Measurements from ENCODE around the gene THY1.
"Not testable (repeated sequence)": the region's sequence is repeated elsewhere in the genome, so short reads cannot be mapped to it uniquely, and the experiment has no call there.

Gene THY1

GRCh38 chr11:119416606-119417580 is 6.1 kb downstream of the THY1 start:
- H3K9ac ChIP-seq (ENCODE audit: low read length in 2 of 2) = no peak overlapping the region
- H3K4me1 ChIP-seq (ENCODE audit: control insufficient read depth, insufficient read depth, low read length) = peaks cover 9% of the 10 kb centered on the region

GRCh38 chr11:119415966-119416365 is 7.0 kb downstream of the THY1 start:
- H3K27me3 ChIP-seq (ENCODE audit: control insufficient read depth in 1 of 2, insufficient read depth in 2 of 2, low read length in 2 of 2) = peaks cover 10 to 24% of the 10 kb centered on the region in 2 donors
- no peak overlapping the region for H3K4me3 ChIP-seq (ENCODE audit: low read length in 2 of 2)
- H3K36me3 ChIP-seq (ENCODE audit: control insufficient read depth in 2 of 2, insufficient read depth in 2 of 2, low read length in 2 of 2) = no peaks in the 10 kb centered on the region
- H3K27ac ChIP-seq (ENCODE audit: low read length) = no peak overlapping the region
- no peak overlapping the region for H3K9ac ChIP-seq (ENCODE audit: low read length in 2 of 2)
- no peaks in the 10 kb centered on the region for H3K9me3 ChIP-seq (ENCODE audit: control insufficient read depth in 2 of 2, low read length in 2 of 2)
- H3K4me1 ChIP-seq (ENCODE audit: control insufficient read depth, insufficient read depth, low read length) = peaks cover 5% of the 10 kb centered on the region

More at GRCh38 chr11:119416606-119417580, 6.1 kb downstream of the THY1 start:
- H3K27me3 ChIP-seq (ENCODE audit: control insufficient read depth in 1 of 2, insufficient read depth in 2 of 2, low read length in 2 of 2) = peaks cover 15 to 31% of the 10 kb centered on the region in 2 donors
- no peak overlapping the region for H3K4me3 ChIP-seq (ENCODE audit: low read length in 2 of 2)
- H3K27ac ChIP-seq (ENCODE audit: low read length) = no peak overlapping the region
- H3K9me3 ChIP-seq (ENCODE audit: control insufficient read depth in 2 of 2, low read length in 2 of 2) = no peaks in the 10 kb centered on the region
- H3K36me3 ChIP-seq (ENCODE audit: control insufficient read depth in 2 of 2, insufficient read depth in 2 of 2, low read length in 2 of 2) = no peaks in the 10 kb centered on the region

- Histone ChIP-seq H3K27me3 (ENCODE audit: control insufficient read depth in 1 of 2, insufficient read depth in 2 of 2, low read length in 2 of 2) (peaks cover 10 to 20% of the 10 kb centered on the region in 2 donors), H3K9ac (ENCODE audit: low read length in 2 of 2) (no peak overlapping the region), H3K27ac (ENCODE audit: low read length) (no peak overlapping the region), H3K4me3 (ENCODE audit: low read length in 2 of 2) (no peak overlapping the region), H3K4me1 (ENCODE audit: control insufficient read depth, insufficient read depth, low read length) (peaks cover 5% of the 10 kb centered on the region), H3K9me3 (ENCODE audit: control insufficient read depth in 2 of 2, low read length in 2 of 2) (no peaks in the 10 kb centered on the region), H3K36me3 (ENCODE audit: control insufficient read depth in 2 of 2, insufficient read depth in 2 of 2, low read length in 2 of 2) (no peaks in the 10 kb centered on the region)
Observed at GRCh38 chr11:119415517-119415916, 7.5 kb downstream of the THY1 start.

- H3K4me1 ChIP-seq (ENCODE audit: control insufficient read depth, insufficient read depth, low read length) = peaks cover 5% of the 10 kb centered on the region
- H3K27ac ChIP-seq (ENCODE audit: low read length) = no peak overlapping the region
- no peaks in the 10 kb centered on the region for H3K9me3 ChIP-seq (ENCODE audit: control insufficient read depth in 2 of 2, low read length in 2 of 2)
- H3K4me3 ChIP-seq (ENCODE audit: low read length in 2 of 2) = no peak overlapping the region
- no peaks in the 10 kb centered on the region for H3K36me3 ChIP-seq (ENCODE audit: control insufficient read depth in 2 of 2, insufficient read depth in 2 of 2, low read length in 2 of 2)
- H3K9ac ChIP-seq (ENCODE audit: low read length in 2 of 2) = no peak overlapping the region
- peaks cover 4 to 14% of the 10 kb centered on the region in 2 donors for H3K27me3 ChIP-seq (ENCODE audit: control insufficient read depth in 1 of 2, insufficient read depth in 2 of 2, low read length in 2 of 2)
Observed at GRCh38 chr11:119414734-119415133, 8.2 kb downstream of the THY1 start.

GRCh38 chr11:119414321-119414720 is 8.7 kb downstream of the THY1 start:
- Histone ChIP-seq H3K36me3 (ENCODE audit: control insufficient read depth in 2 of 2, insufficient read depth in 2 of 2, low read length in 2 of 2) (peaks cover 0 to 2% of the 10 kb centered on the region in 2 donors), H3K4me3 (ENCODE audit: low read length in 2 of 2) (no peak overlapping the region), H3K9me3 (ENCODE audit: control insufficient read depth in 2 of 2, low read length in 2 of 2) (no peaks in the 10 kb centered on the region), H3K27ac (ENCODE audit: low read length) (no peak overlapping the region), H3K9ac (ENCODE audit: low read length in 2 of 2) (no peak overlapping the region), H3K4me1 (ENCODE audit: control insufficient read depth, insufficient read depth, low read length) (peaks cover 5% of the 10 kb centered on the region), H3K27me3 (ENCODE audit: control insufficient read depth in 1 of 2, insufficient read depth in 2 of 2, low read length in 2 of 2) (peaks cover under 1 to 11% of the 10 kb centered on the region in 2 donors)

- Histone ChIP-seq H3K4me1 (ENCODE audit: control insufficient read depth, insufficient read depth, low read length) (no peaks in the 10 kb centered on the region), H3K36me3 (ENCODE audit: control insufficient read depth in 2 of 2, insufficient read depth in 2 of 2, low read length in 2 of 2) (peaks cover 0 to 2% of the 10 kb centered on the region in 2 donors), H3K27me3 (ENCODE audit: control insufficient read depth in 1 of 2, insufficient read depth in 2 of 2, low read length in 2 of 2) (no peaks in the 10 kb centered on the region), H3K27ac (ENCODE audit: low read length) (no peak overlapping the region), H3K9ac (ENCODE audit: low read length in 2 of 2) (no peak overlapping the region), H3K9me3 (ENCODE audit: control insufficient read depth in 2 of 2, low read length in 2 of 2) (no peaks in the 10 kb centered on the region), H3K4me3 (ENCODE audit: low read length in 2 of 2) (no peak overlapping the region)
Observed at GRCh38 chr11:119412072-119412471, 10.9 kb downstream of the THY1 start.

GRCh38 chr11:119410501-119410900 is 12.5 kb downstream of the THY1 start:
- Histone ChIP-seq H3K36me3 (ENCODE audit: control insufficient read depth in 2 of 2, insufficient read depth in 2 of 2, low read length in 2 of 2) (peaks cover 0 to 2% of the 10 kb centered on the region in 2 donors), H3K27me3 (ENCODE audit: control insufficient read depth in 1 of 2, insufficient read depth in 2 of 2, low read length in 2 of 2) (no peaks in the 10 kb centered on the region), H3K4me3 (ENCODE audit: low read length in 2 of 2) (no peak overlapping the region), H3K27ac (ENCODE audit: low read length) (no peak overlapping the region), H3K9me3 (ENCODE audit: control insufficient read depth in 2 of 2, low read length in 2 of 2) (no peaks in the 10 kb centered on the region), H3K9ac (ENCODE audit: low read length in 2 of 2) (no peak overlapping the region), H3K4me1 (ENCODE audit: control insufficient read depth, insufficient read depth, low read length) (no peaks in the 10 kb centered on the region)

- no peak overlapping the region for H3K9ac ChIP-seq (ENCODE audit: low read length in 2 of 2)
- no peaks in the 10 kb centered on the region for H3K9me3 ChIP-seq (ENCODE audit: control insufficient read depth in 2 of 2, low read length in 2 of 2)
- H3K4me3 ChIP-seq (ENCODE audit: low read length in 2 of 2) = no peak overlapping the region
- no peak overlapping the region for H3K27ac ChIP-seq (ENCODE audit: low read length)
- H3K4me1 ChIP-seq (ENCODE audit: control insufficient read depth, insufficient read depth, low read length) = no peaks in the 10 kb centered on the region
- no peaks in the 10 kb centered on the region for H3K27me3 ChIP-seq (ENCODE audit: control insufficient read depth in 1 of 2, insufficient read depth in 2 of 2, low read length in 2 of 2)
- peaks cover 0 to 2% of the 10 kb centered on the region in 2 donors for H3K36me3 ChIP-seq (ENCODE audit: control insufficient read depth in 2 of 2, insufficient read depth in 2 of 2, low read length in 2 of 2)
Observed at GRCh38 chr11:119409731-119410130, 13.2 kb downstream of the THY1 start.

- Histone ChIP-seq H3K4me3 (ENCODE audit: low read length in 2 of 2) (no peak overlapping the region), H3K36me3 (ENCODE audit: control insufficient read depth in 2 of 2, insufficient read depth in 2 of 2, low read length in 2 of 2) (peaks cover 0 to 2% of the 10 kb centered on the region in 2 donors), H3K27ac (ENCODE audit: low read length) (no peak overlapping the region), H3K9ac (ENCODE audit: low read length in 2 of 2) (no peak overlapping the region), H3K27me3 (ENCODE audit: control insufficient read depth in 1 of 2, insufficient read depth in 2 of 2, low read length in 2 of 2) (no peaks in the 10 kb centered on the region), H3K4me1 (ENCODE audit: control insufficient read depth, insufficient read depth, low read length) (no peaks in the 10 kb centered on the region), H3K9me3 (ENCODE audit: control insufficient read depth in 2 of 2, low read length in 2 of 2) (no peaks in the 10 kb centered on the region)
Observed at GRCh38 chr11:119406005-119406404, 17.0 kb downstream of the THY1 start.

- not testable (repeated sequence) for H3K4me1 ChIP-seq (ENCODE audit: control insufficient read depth, insufficient read depth, low read length); H3K9ac ChIP-seq (ENCODE audit: low read length in 2 of 2); H3K27me3 ChIP-seq (ENCODE audit: control insufficient read depth in 1 of 2, insufficient read depth in 2 of 2, low read length in 2 of 2); H3K4me3 ChIP-seq (ENCODE audit: low read length in 2 of 2); H3K36me3 ChIP-seq (ENCODE audit: control insufficient read depth in 2 of 2, insufficient read depth in 2 of 2, low read length in 2 of 2); H3K9me3 ChIP-seq (ENCODE audit: control insufficient read depth in 2 of 2, low read length in 2 of 2); H3K27ac ChIP-seq (ENCODE audit: low read length)
Observed at GRCh38 chr11:119405448-119405847, 17.5 kb downstream of the THY1 start.

- H3K9me3 ChIP-seq (ENCODE audit: control insufficient read depth in 2 of 2, low read length in 2 of 2) = peaks cover 0 to 1% of the 10 kb centered on the region in 2 donors
- peaks cover 0 to 2% of the 10 kb centered on the region in 2 donors for H3K36me3 ChIP-seq (ENCODE audit: control insufficient read depth in 2 of 2, insufficient read depth in 2 of 2, low read length in 2 of 2)
- no peak overlapping the region for H3K4me3 ChIP-seq (ENCODE audit: low read length in 2 of 2)
- H3K27ac ChIP-seq (ENCODE audit: low read length) = no peak overlapping the region
- H3K27me3 ChIP-seq (ENCODE audit: control insufficient read depth in 1 of 2, insufficient read depth in 2 of 2, low read length in 2 of 2) = no peaks in the 10 kb centered on the region
- no peak overlapping the region for H3K9ac ChIP-seq (ENCODE audit: low read length in 2 of 2)
- no peaks in the 10 kb centered on the region for H3K4me1 ChIP-seq (ENCODE audit: control insufficient read depth, insufficient read depth, low read length)
Observed at GRCh38 chr11:119404872-119405271, 18.1 kb downstream of the THY1 start.

Data from stomach smooth muscle (tissue), 2 donors.